Astrocyte (in vitro differentiated cells and primary cell): Measurements from ENCODE around the gene VSNL1.

Source experiments
- CTCF ChIP-seq: IDR thresholded peaks from 2 replicates; pipeline ENCODE4 v1.5.1; 2011; ENCODE audit warnings: low read depth, mild to moderate bottlenecking, inconsistent platforms, low read length, moderate library complexity; ENCODE audit not compliant: insufficient read depth
- EZH2 ChIP-seq: IDR thresholded peaks from 2 replicates; pipeline ENCODE4 v1.6.1; 2012; ENCODE audit warnings: mild to moderate bottlenecking, low read length, inconsistent platforms; ENCODE audit not compliant: insufficient read depth

- TF ChIP-seq CTCF (no peak), EZH2 (no peak)
Observed at GRCh38 chr2:17634997-17635396, 94.5 kb downstream of the VSNL1 start.
